SK-N-SH (cell line): ENCODE results near the gene PTPN14.

Source experiments
- EP300 ChIP-seq, 2 experiments: IDR thresholded peaks; 2 replicates each; pipeline versions ENCODE4 v1.4.0 to v1.6.1; 2012; ENCODE audit warnings: borderline replicate concordance in 1 of 2, low read depth in 1 of 2, low read length in 1 of 2
- MAX ChIP-seq: IDR thresholded peaks from 2 replicates; pipeline ENCODE4 v1.4.0; 2012; ENCODE audit warnings: low read depth
- RAD21 ChIP-seq: IDR thresholded peaks from 2 replicates; pipeline ENCODE4 v1.6.1; 2012; ENCODE audit warnings: mild to moderate bottlenecking, low read length
- RXRA ChIP-seq: IDR thresholded peaks from 2 replicates; pipeline ENCODE4 v1.4.0; 2012; ENCODE audit warnings: low read depth, mild to moderate bottlenecking, borderline replicate concordance
- TF ChIP-seq, protein P1 (sequence below): fragments of 200-600 bp; sonication (generic); IDR thresholded peaks from 2 replicates; pipeline ENCODE4 v1.6.1; 2017; ENCODE audit warnings: antibody characterized with exemption, mild to moderate bottlenecking, moderate library complexity

GRCh38 chr1:214540324-214540723 lies 11.1 kb downstream of the PTPN14 start:
- TF ChIP-seq, protein P1, sequence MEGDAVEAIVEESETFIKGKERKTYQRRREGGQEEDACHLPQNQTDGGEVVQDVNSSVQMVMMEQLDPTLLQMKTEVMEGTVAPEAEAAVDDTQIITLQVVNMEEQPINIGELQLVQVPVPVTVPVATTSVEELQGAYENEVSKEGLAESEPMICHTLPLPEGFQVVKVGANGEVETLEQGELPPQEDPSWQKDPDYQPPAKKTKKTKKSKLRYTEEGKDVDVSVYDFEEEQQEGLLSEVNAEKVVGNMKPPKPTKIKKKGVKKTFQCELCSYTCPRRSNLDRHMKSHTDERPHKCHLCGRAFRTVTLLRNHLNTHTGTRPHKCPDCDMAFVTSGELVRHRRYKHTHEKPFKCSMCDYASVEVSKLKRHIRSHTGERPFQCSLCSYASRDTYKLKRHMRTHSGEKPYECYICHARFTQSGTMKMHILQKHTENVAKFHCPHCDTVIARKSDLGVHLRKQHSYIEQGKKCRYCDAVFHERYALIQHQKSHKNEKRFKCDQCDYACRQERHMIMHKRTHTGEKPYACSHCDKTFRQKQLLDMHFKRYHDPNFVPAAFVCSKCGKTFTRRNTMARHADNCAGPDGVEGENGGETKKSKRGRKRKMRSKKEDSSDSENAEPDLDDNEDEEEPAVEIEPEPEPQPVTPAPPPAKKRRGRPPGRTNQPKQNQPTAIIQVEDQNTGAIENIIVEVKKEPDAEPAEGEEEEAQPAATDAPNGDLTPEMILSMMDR: no peak
- no peak for TF ChIP-seq EP300 (IDR thresholded peaks at IDR 0.05; ENCODE audit: borderline replicate concordance in 1 of 2, low read depth in 1 of 2, low read length in 1 of 2)
- no peak for TF ChIP-seq RXRA
- TF ChIP-seq RAD21: no peak
- TF ChIP-seq MAX: no peak
